ENCODE results near the gene INS. TPM values are rescaled to one million over a fixed set of nuclear protein-coding genes. Genes with fewer than 3 reads are reported as not detected.
A peak's percentile ranks its signal among the peaks of the same experiment; 100 is the strongest.

The INS gene
- polyA plus RNA-seq, 2 of the 4 experiments (the other 2 are of a cell fraction) = not detected

DNA sequence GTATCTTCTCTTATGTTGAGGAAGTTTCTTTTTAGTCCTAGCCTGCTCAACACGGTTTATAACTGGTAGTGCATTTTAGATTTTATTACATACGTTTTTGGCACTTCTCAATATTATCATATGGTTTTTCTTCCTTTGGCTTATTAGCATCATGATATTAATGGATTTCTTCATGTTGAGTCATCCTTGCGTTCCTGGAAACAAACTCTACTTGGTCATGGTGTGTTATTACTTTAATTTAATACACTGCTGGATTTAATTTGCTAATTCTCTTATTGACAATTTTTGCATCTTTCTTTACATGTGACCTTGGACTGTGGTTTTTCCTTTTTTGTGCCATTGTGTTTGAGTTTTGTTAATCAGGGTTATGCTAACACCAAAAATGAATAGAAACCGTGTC, 42.3 kb downstream of the INS start:
- peaks cover 27% of the 10 kb centered on the region for H3K9me3 ChIP-seq
- DNase-seq (ENCODE audit: low read depth in 1 of 2, low spot score in 1 of 2) (no peak), ATAC-seq (no peak), FAIRE-seq (no peak)
- no peak overlapping the region for H3K4me3 ChIP-seq
- no peak overlapping the region for H3K27ac ChIP-seq
- POLR2A ChIA-PET = no interaction called here
- no peak overlapping the region for H3K4me2 ChIP-seq
- CTCF ChIA-PET = no interaction called here
- H3K4me1 ChIP-seq = no peaks in the 10 kb centered on the region
- 28% methylated on average over 4 of the region's 4 CpGs for WGBS (ENCODE audit: missing lambda C conversion rate)
- no peak for TF ChIP-seq SREBF2 (IDR thresholded peaks at IDR 0.05)
- no peak for TF ChIP-seq FOXS1 (CRISPR knock-in tag; IDR thresholded peaks at IDR 0.05)
- no peak for TF ChIP-seq KDM1A (IDR thresholded peaks at IDR 0.05; ENCODE audit: low read depth)
- TF ChIP-seq MYC (IDR thresholded peaks at IDR 0.05; ENCODE audit: borderline replicate concordance, low read length) = no peak
- TF ChIP-seq, protein P1, sequence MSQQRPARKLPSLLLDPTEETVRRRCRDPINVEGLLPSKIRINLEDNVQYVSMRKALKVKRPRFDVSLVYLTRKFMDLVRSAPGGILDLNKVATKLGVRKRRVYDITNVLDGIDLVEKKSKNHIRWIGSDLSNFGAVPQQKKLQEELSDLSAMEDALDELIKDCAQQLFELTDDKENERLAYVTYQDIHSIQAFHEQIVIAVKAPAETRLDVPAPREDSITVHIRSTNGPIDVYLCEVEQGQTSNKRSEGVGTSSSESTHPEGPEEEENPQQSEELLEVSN (IDR thresholded peaks at IDR 0.05; ENCODE audit: borderline replicate concordance, low read depth) = no peak
- TF ChIP-seq, protein P2, sequence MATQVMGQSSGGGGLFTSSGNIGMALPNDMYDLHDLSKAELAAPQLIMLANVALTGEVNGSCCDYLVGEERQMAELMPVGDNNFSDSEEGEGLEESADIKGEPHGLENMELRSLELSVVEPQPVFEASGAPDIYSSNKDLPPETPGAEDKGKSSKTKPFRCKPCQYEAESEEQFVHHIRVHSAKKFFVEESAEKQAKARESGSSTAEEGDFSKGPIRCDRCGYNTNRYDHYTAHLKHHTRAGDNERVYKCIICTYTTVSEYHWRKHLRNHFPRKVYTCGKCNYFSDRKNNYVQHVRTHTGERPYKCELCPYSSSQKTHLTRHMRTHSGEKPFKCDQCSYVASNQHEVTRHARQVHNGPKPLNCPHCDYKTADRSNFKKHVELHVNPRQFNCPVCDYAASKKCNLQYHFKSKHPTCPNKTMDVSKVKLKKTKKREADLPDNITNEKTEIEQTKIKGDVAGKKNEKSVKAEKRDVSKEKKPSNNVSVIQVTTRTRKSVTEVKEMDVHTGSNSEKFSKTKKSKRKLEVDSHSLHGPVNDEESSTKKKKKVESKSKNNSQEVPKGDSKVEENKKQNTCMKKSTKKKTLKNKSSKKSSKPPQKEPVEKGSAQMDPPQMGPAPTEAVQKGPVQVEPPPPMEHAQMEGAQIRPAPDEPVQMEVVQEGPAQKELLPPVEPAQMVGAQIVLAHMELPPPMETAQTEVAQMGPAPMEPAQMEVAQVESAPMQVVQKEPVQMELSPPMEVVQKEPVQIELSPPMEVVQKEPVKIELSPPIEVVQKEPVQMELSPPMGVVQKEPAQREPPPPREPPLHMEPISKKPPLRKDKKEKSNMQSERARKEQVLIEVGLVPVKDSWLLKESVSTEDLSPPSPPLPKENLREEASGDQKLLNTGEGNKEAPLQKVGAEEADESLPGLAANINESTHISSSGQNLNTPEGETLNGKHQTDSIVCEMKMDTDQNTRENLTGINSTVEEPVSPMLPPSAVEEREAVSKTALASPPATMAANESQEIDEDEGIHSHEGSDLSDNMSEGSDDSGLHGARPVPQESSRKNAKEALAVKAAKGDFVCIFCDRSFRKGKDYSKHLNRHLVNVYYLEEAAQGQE (IDR thresholded peaks at IDR 0.05) = no peak
- no peak for TF ChIP-seq HDAC2 (IDR thresholded peaks at IDR 0.05)
- TF ChIP-seq ZFP36 (IDR thresholded peaks at IDR 0.05; ENCODE audit: borderline replicate concordance, partially characterized antibody) = no peak
- no peak for TF ChIP-seq ZSCAN20 (CRISPR knock-in tag; IDR thresholded peaks at IDR 0.05)
- TF ChIP-seq HOXA7 (CRISPR knock-in tag; IDR thresholded peaks at IDR 0.05) = no peak

DNA sequence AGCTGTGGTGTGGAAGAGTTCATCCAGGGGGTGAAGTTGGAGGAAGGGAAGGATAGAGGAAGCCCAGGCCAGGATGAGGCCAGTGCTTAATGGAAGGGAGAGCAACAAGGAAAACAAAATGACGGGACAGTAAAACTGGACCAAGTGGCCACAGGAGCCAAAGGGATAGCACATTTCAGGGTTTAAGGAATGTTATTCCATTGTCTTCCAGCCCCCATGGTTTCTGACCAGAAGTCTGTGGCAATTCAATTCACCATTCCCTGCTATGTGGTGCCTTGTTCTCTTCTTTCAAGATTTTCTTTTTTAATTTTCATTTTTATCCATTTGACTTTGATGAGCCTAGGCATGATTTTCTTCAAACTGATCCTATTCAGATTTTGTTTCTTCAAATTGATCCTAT, 44.3 kb downstream of the INS start:
- FAIRE-seq (no peak), DNase-seq (ENCODE audit: low read depth in 1 of 2, low spot score in 1 of 2) (no peak), ATAC-seq (no peak)
- WGBS (ENCODE audit: missing lambda C conversion rate) = 27% methylated on average over 1 of the region's 1 CpG
- peak; percentile 77; the same call in 1 of the 2 replicates for TF ChIP-seq FOXS1 (CRISPR knock-in tag; IDR thresholded peaks at IDR 0.05)
- TF ChIP-seq SREBF2 (IDR thresholded peaks at IDR 0.05) = no peak
- POLR2A ChIA-PET = no interaction called here
- Histone ChIP-seq H3K4me1 (no peaks in the 10 kb centered on the region), H3K4me3 (no peak overlapping the region), H3K9me3 (peaks cover 27% of the 10 kb centered on the region), H3K4me2 (no peak overlapping the region), H3K27ac (no peak overlapping the region)
- CTCF ChIA-PET = interaction anchor here (0.8 to 2.0 kb wide), 3 partner anchors 8 to 35 kb away, joined by 3 to 12 read pairs (median 3); no protein-coding TSS in a partner anchor

DNA sequence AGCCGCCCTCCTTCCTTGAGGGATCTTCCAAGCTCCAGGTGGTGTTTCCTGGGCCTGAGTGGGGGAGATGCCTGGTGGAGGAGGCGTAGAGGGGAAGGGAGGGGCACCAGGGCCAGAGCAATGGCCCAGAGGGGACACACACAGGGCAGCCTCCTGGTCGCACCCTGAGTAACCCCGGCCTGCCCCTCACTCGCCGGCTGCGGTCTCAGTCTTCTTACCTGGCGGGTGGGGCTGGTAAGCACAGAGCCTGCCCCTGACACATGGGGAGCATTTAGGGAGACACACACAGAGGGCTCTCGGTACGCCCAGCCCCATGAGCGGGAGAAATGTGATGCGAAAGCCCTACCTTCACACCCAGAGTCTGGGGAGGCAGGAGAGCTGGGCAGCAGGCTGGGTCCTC, 45.7 kb downstream of the INS start:
- ChIA-PET CTCF (interaction anchor here (1.4 to 2.0 kb wide), 3 partner anchors 36 to 79 kb away, joined by 4 to 12 read pairs (median 5); no protein-coding TSS in a partner anchor), POLR2A (no interaction called here)
- peaks cover 27% of the 10 kb centered on the region for H3K9me3 ChIP-seq
- H3K4me2 ChIP-seq = no peak overlapping the region
- ATAC-seq (no peak), DNase-seq (ENCODE audit: low read depth in 1 of 2, low spot score in 1 of 2) (no peak), FAIRE-seq (no peak)
- H3K4me3 ChIP-seq = no peak overlapping the region
- H3K27ac ChIP-seq = no peak overlapping the region
- TF ChIP-seq CHD4 (IDR thresholded peaks at IDR 0.05; ENCODE audit: borderline replicate concordance) (no peak), MAZ (IDR thresholded peaks at IDR 0.05; ENCODE audit: borderline replicate concordance, low read depth, low read length) (no peak), HOXB5 (CRISPR knock-in tag; IDR thresholded peaks at IDR 0.05) (no peak), CBX8 (IDR thresholded peaks at IDR 0.05) (no peak), HDAC2 (IDR thresholded peaks at IDR 0.05) (no peak), NFE2L2 (conservative IDR thresholded peaks at IDR 0.05; ENCODE audit: low read length) (no peak), TP53 (CRISPR knock-in tag; IDR thresholded peaks at IDR 0.05) (no peak), SREBF2 (IDR thresholded peaks at IDR 0.05) (no peak), KDM1A (IDR thresholded peaks at IDR 0.05; ENCODE audit: low read depth) (no peak), MYC (IDR thresholded peaks at IDR 0.05; ENCODE audit: borderline replicate concordance, low read length) (no peak), FOSL2 (IDR thresholded peaks at IDR 0.05) (no peak), FOSL2 (CRISPR knock-in tag; IDR thresholded peaks at IDR 0.05) (no peak), RAD21 (conservative IDR thresholded peaks at IDR 0.05 in 1 of 2, IDR thresholded peaks at IDR 0.05 in 1 of 2) (no peak), PHF8 (IDR thresholded peaks at IDR 0.05; ENCODE audit: borderline replicate concordance, low read depth) (no peak)
- TF ChIP-seq, protein P3, sequence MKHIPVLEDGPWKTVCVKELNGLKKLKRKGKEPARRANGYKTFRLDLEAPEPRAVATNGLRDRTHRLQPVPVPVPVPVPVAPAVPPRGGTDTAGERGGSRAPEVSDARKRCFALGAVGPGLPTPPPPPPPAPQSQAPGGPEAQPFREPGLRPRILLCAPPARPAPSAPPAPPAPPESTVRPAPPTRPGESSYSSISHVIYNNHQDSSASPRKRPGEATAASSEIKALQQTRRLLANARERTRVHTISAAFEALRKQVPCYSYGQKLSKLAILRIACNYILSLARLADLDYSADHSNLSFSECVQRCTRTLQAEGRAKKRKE (CRISPR knock-in tag; IDR thresholded peaks at IDR 0.05; ENCODE audit: low read depth) = no peak
- TF ChIP-seq, protein P4, sequence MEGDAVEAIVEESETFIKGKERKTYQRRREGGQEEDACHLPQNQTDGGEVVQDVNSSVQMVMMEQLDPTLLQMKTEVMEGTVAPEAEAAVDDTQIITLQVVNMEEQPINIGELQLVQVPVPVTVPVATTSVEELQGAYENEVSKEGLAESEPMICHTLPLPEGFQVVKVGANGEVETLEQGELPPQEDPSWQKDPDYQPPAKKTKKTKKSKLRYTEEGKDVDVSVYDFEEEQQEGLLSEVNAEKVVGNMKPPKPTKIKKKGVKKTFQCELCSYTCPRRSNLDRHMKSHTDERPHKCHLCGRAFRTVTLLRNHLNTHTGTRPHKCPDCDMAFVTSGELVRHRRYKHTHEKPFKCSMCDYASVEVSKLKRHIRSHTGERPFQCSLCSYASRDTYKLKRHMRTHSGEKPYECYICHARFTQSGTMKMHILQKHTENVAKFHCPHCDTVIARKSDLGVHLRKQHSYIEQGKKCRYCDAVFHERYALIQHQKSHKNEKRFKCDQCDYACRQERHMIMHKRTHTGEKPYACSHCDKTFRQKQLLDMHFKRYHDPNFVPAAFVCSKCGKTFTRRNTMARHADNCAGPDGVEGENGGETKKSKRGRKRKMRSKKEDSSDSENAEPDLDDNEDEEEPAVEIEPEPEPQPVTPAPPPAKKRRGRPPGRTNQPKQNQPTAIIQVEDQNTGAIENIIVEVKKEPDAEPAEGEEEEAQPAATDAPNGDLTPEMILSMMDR (IDR thresholded peaks at IDR 0.05) = no peak
- WGBS (ENCODE audit: missing lambda C conversion rate) = 83% methylated on average over 11 of the region's 12 CpGs
- H3K4me1 ChIP-seq = no peaks in the 10 kb centered on the region

Measured in A549 (cell line).